Femur (tissue), 1 donor: ENCODE data around the gene ZNF366.
"Not testable (repeated sequence)": the region's sequence is repeated elsewhere in the genome, so short reads cannot be mapped to it uniquely, and the experiment has no call there.

Source experiments
- DNase-seq: peaks from one replicate; pipeline ENCODE4 v3.0.0-alpha.2; 2017

Gene ZNF366

DNA sequence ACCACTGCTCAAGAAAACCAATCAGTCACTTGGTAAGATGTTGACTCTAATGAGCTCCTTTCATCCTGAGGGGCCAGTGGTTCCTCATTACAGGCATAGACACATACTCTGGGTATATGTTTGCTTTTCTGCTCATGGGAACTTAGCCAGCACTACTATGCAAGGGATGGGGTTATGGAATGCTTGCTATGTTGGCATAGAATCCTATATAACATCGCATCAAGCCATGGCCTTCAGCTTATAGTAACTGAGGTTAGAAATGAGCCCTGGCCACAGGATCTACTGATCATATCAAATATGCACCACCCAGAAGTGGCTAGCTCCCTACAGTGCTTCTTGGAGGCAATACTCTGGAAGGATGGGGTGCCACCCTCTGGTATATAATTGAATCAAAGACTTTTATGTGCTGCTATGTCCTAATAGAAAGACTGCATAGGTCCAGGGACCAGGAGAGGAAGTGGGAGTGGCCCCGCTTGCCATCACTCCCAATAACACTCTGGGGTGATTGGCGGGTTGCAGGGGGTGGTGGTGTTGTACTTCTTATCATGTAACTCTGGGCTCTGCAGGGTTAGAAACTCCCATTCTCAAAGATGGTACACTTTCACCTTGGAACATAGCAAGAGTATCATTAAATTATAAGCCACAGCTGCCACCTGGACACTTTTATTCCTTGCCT, 70.3 kb downstream of the ZNF366 start:
- DNase-seq = no peak

DNA sequence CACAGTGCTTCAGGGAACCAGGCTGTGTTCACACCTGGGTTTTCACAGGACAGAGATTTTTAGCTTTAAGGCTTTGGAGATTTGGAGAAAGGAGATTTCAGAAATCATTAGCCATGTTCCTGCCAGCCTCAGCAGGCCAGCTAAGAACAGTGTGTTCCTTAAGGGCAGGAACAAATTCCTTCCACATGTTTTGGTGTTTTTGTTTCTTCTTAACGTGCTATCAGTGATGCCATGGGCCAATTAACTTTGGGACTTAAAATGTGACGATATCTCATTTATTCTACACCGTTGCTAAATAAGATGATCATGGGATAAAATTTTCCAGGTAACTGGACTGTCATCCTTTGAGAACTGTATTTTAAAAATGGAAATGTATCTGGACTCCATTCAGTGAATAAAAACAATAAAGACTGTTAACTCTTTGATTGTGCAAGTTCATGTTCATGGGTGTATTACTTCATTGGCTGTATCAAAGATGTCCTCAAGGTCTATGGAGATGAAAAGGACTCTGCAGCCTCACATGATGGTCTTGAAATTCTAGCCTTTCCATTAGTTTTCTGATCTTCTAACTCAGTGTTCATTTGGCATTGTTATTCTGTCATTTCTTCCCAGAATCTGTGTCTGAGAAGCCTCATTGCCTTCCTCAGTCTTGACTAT, 72.3 kb downstream of the ZNF366 start:
- DNase-seq = no peak

DNA sequence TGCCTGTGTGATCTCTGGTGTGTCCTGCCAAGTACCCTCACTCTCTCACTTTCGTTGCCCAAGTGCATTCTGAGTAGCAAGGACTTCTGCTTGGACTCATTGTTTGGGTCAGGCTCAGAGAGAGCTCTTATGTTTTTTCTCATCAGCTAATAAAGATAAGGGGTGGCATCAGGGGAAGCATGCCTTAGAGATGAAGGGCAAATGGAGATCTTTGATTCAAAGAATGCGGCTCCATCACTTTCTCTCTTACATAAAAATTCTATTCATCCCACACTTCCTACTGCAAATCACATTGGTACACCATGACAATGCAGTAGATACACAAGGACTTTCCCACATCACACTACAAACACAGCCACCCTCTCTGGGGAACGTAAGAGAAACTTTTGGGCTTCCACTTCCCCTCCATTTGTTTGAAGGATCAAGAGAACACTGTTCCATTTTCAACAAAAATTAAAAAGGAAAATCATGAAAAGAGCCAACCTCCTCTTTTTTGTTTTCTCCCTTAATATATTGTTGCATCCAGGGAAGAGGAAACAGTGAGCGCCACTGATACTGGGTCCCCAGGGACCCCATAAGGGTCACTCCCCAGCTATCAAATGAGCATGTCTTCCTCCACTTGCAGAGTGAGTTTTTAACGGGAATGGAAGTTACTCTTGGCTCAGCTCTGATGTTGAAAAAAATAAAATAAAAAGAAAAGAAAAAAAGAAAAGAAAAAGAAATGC, 73.0 kb downstream of the ZNF366 start:
- no peak for DNase-seq

DNA sequence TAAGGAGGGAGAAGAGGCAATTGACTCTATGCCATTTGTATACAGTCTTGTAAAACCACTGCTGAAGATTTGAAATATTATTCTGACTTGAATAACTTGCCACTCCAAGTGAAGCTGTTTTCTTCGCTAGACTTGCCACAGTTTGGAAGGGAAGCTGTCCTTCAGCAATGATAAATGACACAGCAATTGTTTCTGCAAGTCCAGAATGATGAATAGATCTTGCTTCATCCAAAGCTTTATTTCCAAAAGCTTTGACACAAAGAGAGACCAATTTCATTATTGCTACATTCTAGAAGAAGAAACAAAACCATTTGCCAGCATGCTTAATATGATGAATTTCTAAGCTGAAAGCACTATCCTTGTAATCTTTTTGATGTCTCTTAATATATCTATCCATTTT, 73.7 kb downstream of the ZNF366 start:
- no peak for DNase-seq

DNA sequence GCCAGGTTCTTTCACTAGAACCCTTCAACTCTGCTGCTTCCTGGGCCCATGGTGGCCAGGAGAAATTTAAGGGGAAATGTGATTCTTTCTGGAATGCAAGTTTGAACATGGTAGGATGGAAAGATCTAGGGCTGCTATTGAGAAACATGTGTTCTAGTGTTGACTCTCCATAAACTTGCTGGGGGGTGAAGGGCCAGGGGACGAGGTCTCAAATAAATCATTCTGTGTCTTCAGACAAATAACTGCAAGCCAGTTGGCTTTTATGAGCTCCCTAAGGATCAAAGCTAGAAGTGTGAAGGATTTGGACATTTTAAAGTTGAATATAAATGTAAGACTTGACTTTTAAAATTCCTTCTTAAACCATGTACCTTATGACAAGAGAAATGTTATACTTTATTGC, 78.5 kb downstream of the ZNF366 start:
- no peak for DNase-seq

DNA sequence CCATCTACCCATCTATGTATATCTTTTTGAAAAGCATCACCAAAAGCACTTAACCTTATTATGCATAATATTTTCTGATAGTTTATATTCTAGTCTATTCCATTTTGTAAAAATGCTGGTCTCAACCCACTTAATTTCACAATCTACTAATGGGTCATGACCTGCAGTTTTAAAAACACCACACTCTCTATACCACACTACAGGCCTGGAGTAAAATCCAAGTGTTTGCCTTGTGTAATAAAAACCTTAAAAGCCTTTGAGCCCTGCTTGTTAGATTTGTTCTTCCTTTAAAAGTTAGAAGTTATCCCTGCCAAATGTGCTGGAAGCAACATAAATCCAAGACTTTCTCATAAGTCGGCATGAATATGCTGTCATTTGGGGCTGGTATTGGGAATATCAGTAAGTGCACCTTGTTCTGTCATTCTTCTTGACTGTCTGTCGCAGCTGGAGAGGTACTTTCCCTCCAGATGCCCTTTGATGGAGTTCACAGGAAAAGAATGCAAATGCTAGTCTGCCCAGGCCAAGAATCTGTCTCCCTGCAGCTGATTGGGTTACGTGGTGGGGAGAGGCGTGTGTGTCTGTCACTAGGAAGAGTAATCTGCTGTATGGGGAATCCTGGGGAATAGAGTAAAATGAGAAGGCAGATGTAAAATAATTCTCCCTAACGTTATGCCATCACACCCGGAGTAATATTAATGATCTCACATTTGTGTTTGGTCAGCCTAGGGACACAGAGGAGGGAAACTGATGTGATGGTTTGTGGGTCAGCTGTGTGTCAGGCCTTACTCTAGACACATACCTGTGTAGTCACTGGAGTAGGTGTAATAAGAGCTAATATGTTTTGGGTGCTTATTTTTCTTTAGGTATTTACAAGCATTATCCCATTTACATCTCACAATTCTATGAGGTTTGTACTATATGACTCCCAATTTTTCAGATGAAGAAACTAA, 79.4 kb downstream of the ZNF366 start:
- peak; percentile 81 for DNase-seq

DNA sequence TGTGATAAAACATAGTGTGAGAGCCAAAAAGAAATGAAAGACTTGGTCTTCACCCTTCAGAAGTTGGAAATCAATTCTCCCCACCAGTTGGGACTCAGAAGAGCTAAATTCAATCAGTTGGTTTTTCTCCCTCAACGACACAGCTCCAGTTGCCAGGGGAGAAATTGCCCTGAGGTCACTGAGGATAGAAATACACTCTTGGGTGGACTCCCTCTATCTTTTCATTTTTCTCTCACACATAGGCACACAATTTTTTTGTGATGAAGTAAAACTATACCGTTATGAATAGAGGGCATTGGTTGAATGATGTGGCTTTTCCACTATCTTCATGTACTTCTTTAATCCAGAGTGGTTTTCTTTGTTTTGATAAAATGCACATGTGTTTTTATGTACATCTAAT, 80.2 kb downstream of the ZNF366 start:
- no peak for DNase-seq

DNA sequence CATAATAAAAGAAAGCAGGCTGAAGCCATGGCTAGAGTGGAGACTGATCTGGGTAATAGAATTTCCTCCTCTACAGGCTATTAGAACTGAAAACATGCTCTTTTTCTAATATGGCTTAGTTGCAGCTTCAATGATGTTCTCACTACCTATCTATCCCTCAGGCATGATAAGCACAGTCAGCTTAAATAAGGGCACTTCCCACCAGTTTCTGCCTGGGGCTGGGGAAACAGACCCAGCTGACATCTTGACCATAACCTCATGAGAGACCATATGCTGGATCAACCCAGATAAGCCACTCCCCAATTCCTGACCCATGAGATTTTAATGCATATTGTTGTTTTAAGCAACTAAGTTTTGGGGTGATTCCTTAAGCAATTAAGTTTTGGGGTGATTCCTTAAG, 81.2 kb downstream of the ZNF366 start:
- no peak for DNase-seq

DNA sequence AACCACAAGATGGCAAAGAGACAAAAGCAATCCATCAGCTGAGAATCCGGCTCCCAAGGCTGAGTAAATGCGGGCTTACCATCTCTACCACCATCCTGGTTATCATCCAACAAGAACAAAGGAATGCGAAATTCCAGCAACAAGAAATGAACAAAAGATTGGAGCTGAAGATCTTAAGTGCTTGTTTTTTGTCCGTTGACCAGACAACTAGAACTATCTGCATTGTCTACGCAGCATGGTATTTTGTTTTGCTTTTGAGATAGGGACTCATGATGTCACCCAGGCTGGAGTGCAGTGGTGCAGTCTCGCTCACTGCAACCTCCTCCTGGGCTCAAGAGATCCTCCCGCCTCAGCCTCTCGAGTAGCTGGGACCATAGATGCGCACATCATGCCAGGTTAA, 88.9 kb downstream of the ZNF366 start:
- DNase-seq = no peak

DNA sequence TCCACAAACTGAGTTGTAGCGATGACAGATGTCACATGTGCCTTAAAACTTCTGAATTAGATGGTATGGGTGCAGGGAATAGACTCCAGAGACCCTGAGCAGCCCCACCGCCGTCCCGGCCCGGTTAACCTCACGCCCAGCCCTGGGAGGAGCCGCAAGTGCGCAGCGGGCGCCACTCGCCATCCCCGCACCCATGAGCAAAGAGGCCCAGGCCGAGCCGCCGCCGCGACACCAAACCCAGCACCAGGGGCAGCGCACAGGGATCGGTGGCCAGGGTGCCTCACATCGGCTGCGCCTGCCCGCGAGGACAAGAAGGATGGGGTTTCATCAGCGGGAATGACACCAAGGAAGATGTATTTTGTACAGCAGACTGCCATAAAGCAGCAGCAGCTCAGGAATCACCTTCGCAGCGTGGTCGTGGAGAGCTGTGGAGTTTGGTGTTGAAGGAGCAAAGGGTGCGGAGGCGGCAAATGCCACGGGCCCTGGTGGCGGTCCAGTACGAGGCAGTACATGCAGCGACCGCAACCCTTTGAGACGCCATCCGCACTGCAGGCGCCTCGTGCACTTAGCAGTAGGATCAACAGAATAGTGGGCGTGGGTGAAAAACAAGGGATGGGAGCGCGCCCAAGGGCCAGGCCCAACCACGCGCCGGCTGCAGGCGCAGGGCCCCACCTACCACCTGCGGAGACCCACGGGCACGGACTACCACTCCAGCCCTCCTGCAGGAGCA, 89.7 kb downstream of the ZNF366 start:
- no peak for DNase-seq

DNA sequence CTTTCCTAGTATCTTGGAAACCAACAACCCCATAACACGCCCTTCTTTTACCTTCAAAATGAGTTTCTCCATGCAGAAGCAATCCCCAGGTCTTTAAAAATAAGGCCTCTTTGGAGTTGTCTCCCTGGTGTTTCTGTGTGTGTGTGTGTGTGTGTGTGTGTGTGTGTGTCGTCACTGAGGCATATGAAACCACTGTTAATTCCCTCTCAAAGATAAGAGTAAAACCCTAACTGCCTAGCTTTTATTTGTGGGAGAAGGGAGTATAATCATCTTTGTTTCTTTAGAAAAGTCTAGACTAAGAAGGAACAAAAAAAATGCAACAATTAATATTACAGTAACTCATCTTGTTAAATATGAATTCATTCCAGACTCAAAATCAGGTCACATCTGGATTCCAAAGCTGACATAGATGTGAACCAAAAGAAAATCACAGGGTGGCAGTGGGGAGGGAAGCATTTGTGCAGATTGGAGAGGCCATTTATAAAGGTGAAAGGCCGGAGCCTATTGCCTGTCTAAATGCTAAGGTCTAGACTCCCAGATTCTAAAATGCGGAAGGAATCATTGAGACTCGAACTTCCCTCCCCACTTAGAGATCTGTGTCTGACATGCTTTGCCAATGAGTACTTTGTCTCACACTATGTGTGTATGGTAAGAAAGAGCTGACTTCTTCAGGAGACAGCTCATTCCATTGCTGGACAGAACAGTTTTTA, 91.4 kb downstream of the ZNF366 start:
- no peak for DNase-seq

DNA sequence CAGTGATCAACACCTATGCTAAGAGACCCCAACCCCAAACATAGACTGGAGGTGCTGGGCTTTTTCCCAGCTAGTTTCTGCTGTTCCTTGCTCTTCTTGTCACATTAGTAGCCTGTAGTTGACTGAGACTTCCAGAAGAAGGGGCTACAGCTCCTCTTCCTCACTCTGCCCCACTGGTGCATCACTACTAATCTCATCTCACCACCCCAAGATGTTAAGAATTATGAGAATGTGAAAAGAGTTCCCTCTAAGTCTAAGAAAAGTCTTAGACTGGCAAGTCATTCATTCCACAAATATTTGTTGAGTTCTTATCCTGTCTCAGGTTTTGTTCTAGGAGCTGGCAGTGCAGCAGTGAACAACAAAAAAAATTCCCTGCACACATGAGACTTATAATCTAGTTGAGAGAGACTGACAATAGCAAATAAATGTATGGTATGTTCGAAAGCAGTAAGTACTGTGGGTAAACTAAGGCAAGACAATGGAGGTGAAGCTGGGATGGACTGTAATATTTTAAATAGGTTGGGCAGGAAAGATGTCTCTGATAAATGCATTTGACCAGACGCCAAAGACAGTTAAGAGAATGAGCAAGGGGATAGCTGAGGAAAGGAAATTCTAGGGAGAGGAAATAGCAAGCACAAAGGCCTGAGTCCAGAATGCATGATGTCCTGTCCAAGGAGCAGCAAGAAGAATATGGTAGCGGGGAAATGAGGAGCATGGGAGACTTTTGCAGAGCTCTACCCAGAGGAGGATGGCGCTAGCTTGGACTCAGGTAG, 94.7 kb downstream of the ZNF366 start:
- no peak for DNase-seq

DNA sequence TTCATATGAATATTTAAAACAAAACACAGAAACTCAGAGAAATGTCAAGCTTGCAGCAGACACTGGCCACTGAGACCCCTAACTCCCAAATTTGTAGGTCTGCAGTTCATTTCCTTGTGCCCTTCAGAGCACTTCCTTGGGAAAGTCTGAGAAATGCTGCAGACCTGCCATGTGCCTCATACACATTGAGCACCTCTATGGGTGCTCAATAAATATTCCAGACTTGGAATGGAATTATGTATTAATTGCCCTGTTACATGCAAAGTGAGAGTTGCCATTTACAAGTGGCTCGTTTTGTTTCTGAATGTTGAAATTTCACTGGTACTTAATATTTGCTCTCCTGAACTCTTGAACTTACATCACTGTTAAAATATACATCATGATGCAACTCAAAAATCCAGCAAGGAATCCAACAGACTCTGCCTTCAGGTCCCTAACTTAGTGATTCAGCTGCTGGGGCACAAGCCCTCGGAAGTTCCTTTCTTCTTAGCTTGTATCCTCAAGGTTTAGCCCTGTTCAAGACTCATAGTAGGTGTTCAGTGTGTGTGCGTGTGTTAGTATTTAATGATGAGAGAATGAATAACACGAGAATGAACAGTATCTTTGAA, 96.4 kb downstream of the ZNF366 start:
- DNase-seq = no peak

DNA sequence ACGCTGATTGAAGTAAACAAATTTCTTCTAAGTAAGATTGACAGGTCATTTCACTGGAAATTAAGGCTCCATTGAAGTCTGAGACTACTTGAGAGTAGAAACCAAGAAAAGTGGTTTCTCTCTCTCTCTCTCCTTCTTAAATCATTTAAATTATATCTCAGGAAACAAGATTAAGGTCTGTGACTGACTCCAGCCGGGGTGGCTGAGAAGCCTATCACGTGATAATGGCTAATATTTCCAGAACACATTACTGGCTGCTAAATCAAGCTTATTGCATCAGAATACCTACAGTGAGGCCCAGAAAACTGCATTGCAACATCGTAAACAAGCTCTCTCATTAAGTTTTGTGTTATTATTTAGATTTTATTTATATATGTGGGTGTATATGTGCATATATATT, 98.6 kb downstream of the ZNF366 start:
- no peak for DNase-seq

DNA sequence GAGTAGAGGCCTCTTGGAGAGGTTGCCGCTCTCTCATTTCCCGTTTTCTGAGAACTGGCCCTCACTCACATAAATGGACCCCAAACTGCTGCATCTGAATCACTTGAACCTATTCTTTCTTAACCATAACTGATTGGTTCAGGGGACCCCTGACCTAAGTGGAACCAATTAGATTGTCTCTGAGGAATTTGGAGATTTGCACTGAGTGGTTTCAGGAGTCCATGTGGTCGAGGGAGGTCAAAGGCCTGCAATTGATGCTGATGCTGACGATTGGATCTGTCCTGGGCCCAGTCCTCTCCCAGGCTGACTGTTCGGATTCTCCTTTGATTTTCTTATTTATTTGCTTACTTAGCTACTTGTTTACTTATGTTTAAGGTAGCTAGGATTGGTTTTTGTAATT, 99.1 kb downstream of the ZNF366 start:
- DNase-seq = no peak

DNA sequence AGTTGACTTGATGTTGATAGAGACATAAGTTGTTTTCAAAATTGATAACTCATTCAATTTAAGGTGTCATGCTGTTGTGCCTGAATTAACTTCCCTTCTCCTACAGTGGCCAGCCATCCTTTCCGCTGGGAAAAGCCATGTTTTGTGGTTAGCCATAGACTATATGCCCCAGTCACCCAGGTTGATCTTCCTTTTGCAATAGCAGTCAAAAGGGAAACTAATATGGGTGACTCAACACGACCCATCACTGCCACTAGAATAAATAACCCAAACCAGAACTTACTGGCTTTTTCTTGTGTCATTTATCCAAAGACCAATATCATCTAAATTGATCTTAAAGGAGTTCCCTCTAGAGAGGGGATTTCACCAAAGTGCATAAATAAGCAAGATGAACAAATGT, 99.7 kb downstream of the ZNF366 start:
- no peak for DNase-seq

DNA sequence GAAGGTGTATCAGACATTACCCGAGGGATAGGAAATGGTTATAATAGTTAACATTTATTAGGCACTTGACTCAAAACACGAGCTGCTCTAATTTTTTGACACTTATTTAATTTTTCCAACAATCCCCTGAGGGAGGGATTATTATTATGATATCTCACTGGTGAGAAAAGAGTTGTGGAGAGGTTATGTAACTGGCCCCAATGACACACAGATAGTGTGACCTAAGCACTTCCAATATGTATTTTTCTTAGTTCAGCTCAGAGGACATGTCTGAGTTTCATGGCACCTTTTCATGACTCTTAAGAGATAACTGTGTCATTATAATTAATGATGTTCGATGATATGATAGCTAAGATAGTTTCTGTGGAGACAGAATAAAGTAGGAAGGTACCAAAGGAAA, 100.1 kb downstream of the ZNF366 start:
- no peak for DNase-seq

DNA sequence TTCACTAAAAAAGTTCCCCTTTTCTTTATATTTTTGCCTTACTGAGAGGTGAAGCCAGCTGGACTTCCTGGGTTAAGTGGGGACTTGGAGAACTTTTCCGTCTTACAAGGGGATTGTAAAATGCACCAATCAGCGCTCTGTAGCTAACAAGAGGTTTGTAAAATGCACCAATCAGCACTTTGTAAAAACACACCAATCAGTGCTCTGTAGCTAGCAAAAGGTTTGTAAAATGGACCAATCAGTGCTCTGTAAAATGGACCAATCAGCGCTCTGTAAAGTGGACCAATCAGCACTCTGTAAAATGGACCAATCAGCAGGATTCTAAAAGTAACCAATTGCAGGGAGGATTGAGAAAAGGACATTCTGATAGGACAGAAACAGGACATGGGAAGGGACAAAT, 102.4 kb downstream of the ZNF366 start:
- DNase-seq = not testable (repeated sequence)

DNA sequence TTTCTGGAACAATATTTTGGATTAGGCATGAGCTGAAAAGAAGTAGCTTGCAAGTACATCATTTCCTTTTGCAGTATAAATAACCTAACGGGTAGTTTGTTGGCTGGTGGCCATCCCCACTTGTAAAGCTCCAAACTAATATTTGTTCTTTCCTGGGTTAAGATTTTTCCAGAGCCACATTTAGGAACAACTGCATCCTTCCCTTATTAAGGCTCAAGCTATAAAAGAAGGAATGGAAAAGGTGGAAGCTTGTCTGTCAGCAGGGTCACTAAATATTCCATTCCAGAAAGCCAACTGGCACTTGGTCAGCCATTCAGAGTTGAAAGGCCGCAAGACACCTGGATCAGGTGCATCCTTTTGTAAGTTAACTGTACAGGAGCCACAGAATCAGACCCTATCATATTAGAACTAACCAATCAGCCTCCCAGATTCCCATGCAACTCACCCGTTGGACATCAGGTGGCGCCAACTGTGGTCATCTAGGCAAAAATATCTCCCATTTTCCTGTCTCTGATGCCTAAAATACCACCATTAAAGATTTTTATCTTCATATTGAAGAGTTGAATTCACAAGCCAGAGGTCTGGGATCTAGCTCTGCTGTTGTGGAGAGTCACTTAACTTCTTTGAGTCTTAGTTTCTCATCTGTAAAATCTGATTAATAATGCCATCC, 104.1 kb downstream of the ZNF366 start:
- DNase-seq = peak; percentile 44

DNA sequence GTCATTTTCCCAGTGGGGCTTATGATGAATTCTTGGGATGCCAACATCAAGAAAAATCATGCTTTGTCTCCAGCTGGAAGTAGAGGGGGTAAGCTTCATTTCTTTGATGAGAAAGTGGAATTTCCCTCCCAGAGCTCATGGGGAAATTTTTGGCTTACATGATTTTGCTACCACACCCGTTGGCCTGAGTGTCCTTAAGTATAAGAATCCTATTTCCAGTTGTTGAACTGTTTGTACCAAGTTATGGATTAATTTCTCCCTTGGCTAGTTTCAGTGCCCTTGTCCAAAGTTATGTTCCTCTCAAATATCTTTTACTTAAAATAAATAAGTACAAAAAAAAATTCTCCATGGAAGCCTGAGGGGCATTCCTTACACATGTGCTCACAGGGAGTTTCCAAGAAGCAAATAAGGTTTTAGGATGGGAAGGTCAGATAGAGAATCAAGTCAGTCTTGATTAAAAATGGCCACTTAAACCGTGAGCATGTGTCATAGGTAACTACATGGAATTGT, 104.8 kb downstream of the ZNF366 start:
- DNase-seq = no peak
